ENCODE measurements around the gene ESR2. TPM values are rescaled to one million over a fixed set of nuclear protein-coding genes. Genes with fewer than 3 reads are reported as not detected.

ESR2 gene
- total and polyA plus RNA-seq, 12 donors: 0.12 to 1.6 (median 0.73) TPM

DNA sequence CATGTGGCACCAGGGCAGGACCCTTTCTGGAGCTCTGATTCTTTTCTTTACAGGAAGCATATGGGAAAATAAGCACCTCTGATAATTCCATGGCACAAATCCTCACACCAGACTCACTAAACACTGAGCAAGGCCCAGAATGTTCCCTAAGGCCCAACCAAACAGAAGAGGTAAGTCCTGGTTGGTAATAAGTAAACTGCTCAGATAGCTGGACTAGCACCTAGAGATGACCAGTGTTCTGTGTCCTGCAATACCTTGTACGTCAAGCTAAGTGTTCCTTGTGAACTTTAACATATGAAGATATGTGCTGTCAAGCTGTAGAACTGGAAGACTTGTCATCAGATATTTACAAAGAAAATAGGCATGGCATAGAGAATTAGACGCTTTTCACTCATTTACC, 186.7 kb downstream of the ESR2 start:
- intact Hi-C loops (cut with DNase I): no loop called here
- WGBS, 2 donors: 95 to 96% methylated on average over 2 of the region's 2 CpGs
- Histone ChIP-seq H3K4me1 (no peaks in the 10 kb centered on the region), H3K27me3 (no peaks in the 10 kb centered on the region), H3K4me3 (no peak overlapping the region), H3K36me3 (peaks cover 0 to 97% (median 5%) of the 10 kb centered on the region in 9 donors), H3K27ac (no peak overlapping the region), H3K9me3 (no peaks in the 10 kb centered on the region)
- DNase-seq: no peak
- TF ChIP-seq, protein P1, sequence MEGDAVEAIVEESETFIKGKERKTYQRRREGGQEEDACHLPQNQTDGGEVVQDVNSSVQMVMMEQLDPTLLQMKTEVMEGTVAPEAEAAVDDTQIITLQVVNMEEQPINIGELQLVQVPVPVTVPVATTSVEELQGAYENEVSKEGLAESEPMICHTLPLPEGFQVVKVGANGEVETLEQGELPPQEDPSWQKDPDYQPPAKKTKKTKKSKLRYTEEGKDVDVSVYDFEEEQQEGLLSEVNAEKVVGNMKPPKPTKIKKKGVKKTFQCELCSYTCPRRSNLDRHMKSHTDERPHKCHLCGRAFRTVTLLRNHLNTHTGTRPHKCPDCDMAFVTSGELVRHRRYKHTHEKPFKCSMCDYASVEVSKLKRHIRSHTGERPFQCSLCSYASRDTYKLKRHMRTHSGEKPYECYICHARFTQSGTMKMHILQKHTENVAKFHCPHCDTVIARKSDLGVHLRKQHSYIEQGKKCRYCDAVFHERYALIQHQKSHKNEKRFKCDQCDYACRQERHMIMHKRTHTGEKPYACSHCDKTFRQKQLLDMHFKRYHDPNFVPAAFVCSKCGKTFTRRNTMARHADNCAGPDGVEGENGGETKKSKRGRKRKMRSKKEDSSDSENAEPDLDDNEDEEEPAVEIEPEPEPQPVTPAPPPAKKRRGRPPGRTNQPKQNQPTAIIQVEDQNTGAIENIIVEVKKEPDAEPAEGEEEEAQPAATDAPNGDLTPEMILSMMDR (IDR thresholded peaks at IDR 0.05): no peak
- ATAC-seq: no peak

DNA sequence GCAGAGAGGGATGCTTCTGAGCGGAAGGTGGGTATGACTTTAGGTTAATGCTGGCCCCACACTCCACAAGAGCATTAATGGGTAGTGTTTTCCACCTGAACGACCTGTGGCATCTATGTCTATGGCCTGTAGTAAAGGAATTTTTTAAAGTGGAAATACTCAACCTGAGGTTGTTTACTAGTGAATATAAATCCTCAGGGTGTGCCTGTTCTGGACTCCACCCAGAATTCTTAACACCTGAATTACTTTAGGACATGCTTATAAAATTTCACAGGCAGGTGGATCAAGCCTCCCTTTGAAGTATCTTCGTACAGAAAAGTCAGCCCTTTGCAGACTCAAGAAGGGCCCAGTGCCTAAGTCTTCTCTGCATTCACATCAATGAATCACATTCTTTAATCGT, 196.1 kb downstream of the ESR2 start:
- DNase-seq: no peak
- TF ChIP-seq, protein P1 (IDR thresholded peaks at IDR 0.05): no peak
- Histone ChIP-seq H3K27ac (no peak overlapping the region), H3K9me3 (no peaks in the 10 kb centered on the region), H3K27me3 (no peaks in the 10 kb centered on the region), H3K36me3 (peaks cover 0 to 92% (median 18%) of the 10 kb centered on the region in 9 donors), H3K4me1 (no peaks in the 10 kb centered on the region), H3K4me3 (no peak overlapping the region)
- intact Hi-C loops (cut with DNase I): no loop called here
- 92 to 96% methylated on average over 4 of the region's 4 CpGs for WGBS, 2 donors
- no peak for ATAC-seq

DNA sequence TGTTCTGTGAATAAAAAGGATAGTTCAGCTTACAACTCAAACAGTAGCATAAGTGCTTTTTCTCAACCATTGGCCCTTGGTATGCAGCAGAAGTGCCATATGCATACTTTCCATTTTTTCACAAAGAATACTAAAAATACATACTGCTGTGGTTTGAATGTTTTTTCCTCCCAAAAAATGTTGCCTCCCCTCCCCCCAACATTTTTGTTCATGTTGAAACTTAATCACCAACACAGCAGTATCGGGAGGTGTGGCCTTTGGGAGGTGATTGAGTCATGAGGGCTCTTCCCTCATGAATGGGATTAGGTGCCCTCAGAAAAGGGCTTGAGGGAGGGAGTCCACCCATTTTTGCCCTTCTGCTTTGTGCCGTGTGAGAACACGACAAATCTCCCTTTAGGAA, 198.6 kb downstream of the ESR2 start:
- intact Hi-C loops (cut with DNase I): no loop called here
- Histone ChIP-seq H3K4me1 (no peaks in the 10 kb centered on the region), H3K9me3 (no peaks in the 10 kb centered on the region), H3K36me3 (peaks cover 0 to 92% (median 18%) of the 10 kb centered on the region in 9 donors), H3K27me3 (no peaks in the 10 kb centered on the region), H3K27ac (no peak overlapping the region), H3K4me3 (no peak overlapping the region)
- no peak for ATAC-seq
- TF ChIP-seq, protein P1 (IDR thresholded peaks at IDR 0.05): no peak
- 95 to 96% methylated on average over 3 of the region's 3 CpGs for WGBS, 2 donors
- no peak for DNase-seq

DNA sequence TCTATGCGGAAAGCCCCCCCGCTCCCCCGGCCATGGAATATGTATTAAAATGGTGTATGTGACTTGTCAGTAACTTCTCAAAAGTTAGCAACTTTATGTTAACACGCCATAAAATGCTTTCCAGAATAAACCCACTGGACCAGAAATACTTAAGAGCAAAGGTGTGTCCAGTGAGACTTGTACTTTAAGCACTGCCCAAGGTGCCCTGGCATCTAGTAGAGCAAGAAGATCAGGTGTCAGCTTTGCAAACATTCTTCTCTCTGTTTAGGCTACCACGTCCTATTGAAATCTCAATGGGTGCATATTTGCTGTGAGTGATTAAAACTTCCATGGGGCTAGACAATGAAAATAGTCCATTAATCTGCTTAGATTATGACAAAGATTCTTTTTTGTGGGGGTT, 201.2 kb downstream of the ESR2 start:
- 79% methylated on average over 5 of the region's 5 CpGs for WGBS, 2 donors
- Histone ChIP-seq H3K27ac (no peak overlapping the region), H3K9me3 (no peaks in the 10 kb centered on the region), H3K36me3 (peaks cover 0 to 100% (median 11%) of the 10 kb centered on the region in 9 donors), H3K4me1 (no peaks in the 10 kb centered on the region), H3K4me3 (no peak overlapping the region), H3K27me3 (no peaks in the 10 kb centered on the region)
- no peak for ATAC-seq
- TF ChIP-seq, protein P1 (IDR thresholded peaks at IDR 0.05): no peak
- intact Hi-C loops (cut with DNase I): no loop called here
- no peak for DNase-seq
